Coronary artery (tissue), 2 donors: ENCODE data around the gene THAP4.
"Not testable (repeated sequence)": the region's sequence is repeated elsewhere in the genome, so short reads cannot be mapped to it uniquely, and the experiment has no call there.

Source experiments
- DNase-seq: peaks from one replicate; pipeline ENCODE4 v3.0.0-alpha.2; 2017; ENCODE audit warnings: low spot score
- H3K27ac ChIP-seq, 2 donors: fragments of 200-600 bp; sonication (generic); one replicate each; pipeline ENCODE4 v1.5.1; 2016 to 2019
- H3K4me3 ChIP-seq: fragments of 200-600 bp; sonication (generic); 2 replicates; pipeline ENCODE4 v1.5.1; 2016; ENCODE audit warnings: mild to moderate bottlenecking, moderate library complexity
- TF ChIP-seq, protein P1 (sequence below): fragments of 200-600 bp; sonication (generic); IDR thresholded peaks from one replicate; pipeline ENCODE4 v1.5.1; 2019; ENCODE audit warnings: antibody characterized with exemption

The THAP4 gene

GRCh38 chr2:241579281-241579680 lies 57.7 kb downstream of the THAP4 start:
- Histone ChIP-seq H3K4me3 (no peak overlapping the region), H3K27ac (no peak overlapping the region)
- TF ChIP-seq, protein P1, sequence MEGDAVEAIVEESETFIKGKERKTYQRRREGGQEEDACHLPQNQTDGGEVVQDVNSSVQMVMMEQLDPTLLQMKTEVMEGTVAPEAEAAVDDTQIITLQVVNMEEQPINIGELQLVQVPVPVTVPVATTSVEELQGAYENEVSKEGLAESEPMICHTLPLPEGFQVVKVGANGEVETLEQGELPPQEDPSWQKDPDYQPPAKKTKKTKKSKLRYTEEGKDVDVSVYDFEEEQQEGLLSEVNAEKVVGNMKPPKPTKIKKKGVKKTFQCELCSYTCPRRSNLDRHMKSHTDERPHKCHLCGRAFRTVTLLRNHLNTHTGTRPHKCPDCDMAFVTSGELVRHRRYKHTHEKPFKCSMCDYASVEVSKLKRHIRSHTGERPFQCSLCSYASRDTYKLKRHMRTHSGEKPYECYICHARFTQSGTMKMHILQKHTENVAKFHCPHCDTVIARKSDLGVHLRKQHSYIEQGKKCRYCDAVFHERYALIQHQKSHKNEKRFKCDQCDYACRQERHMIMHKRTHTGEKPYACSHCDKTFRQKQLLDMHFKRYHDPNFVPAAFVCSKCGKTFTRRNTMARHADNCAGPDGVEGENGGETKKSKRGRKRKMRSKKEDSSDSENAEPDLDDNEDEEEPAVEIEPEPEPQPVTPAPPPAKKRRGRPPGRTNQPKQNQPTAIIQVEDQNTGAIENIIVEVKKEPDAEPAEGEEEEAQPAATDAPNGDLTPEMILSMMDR = no peak
- no peak for DNase-seq

- TF ChIP-seq, protein P1 = no peak
- no peak for DNase-seq
- H3K4me3 ChIP-seq = no peak overlapping the region
- no peak overlapping the region for H3K27ac ChIP-seq
Measured at GRCh38 chr2:241577413-241578122, 59.4 kb downstream of the THAP4 start.

DNA sequence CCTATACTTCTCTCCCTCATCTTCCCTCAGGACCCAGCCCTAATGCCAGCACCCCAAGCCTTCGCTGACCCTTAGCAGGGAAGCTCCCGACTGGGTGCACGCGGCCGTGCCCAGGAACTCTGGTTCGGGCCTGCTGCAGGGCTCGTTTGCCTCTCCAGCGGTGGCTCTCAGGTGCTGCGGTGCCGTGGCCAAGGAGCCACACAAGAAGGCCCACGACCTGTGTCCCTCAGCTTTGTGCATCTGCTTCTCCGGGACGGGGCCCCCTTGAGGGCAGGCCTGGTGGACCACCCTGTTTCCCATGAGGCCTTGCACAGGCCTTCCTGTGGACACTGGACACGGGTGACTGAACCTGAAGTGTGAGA lies 60.7 kb downstream of the THAP4 start:
- H3K27ac ChIP-seq = no peak overlapping the region
- peak; percentile 62 for DNase-seq
- TF ChIP-seq, protein P1 = no peak

DNA sequence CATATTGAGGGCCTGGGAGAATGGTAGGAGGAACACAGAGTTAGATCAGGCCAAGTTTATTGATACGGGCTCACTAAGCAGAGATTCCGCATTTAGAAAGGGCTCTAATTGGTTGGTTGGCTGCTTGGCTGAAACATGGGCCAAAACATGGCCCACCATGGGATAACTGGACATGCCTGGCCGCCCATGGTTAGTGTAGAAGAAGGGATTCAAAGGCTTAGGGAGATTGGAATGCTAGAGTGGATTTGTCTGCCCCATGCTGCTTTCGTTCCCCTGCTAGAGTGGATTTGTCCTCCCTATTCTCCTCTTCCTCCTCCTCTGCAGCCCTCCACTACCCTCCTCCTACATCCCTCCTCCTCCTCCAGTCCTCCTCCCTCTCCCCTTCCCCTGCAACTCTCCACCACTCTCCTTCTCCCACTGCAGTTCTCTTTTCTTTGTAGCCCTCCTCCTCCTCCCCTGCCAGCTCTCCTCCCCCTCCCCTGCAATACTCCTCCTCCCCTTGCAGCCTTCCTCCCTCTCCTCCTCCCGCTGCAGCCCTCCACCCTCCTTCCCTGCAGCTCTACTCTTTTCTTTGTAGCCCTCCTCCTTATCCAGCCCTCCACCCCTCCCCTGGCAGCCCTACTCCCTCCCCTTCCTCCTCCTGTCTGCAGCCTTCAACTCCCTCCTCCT lies 61.2 kb downstream of the THAP4 start:
- TF ChIP-seq, protein P1 = no peak
- Histone ChIP-seq H3K4me3 (no peak overlapping the region), H3K27ac (no peak overlapping the region)
- no peak for DNase-seq

More for the DNA sequence above, 60.7 kb downstream of the THAP4 start:
- no peak overlapping the region for H3K4me3 ChIP-seq

DNA sequence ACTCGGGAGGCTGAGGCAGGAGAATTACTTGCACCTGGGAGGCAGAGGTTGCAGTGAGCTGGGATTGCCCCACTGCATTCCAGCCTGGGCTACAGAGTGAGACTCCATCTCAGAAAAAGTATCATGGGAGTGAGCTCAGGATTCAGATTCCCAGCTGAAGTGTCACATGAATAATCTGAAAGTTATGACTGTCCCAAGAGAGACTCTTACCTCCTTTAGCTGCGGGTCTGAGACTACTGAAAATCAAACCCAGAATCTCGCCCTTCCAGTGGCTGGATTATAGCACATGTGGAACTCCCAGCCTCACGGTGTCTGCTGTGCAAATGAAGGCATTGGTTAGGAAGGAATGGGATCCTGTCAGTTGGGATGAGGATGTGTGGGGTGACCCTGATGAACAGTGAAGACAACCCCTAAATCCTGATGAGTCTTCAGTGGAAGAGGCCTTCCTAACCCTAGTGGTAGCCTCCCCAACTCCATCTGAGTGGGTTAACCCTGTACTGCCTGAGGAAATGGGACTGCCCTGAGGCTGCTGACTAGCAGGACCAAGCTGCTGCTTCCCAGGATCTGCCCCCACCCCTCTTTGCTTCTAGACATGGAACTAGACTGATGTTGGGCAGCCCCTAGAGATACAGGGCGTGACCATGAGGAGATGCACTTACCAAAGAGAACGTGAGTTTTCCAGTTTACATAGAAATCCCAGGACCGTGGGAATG lies 61.9 kb downstream of the THAP4 start:
- TF ChIP-seq, protein P1 = no peak
- DNase-seq = no peak
- no peak overlapping the region for H3K4me3 ChIP-seq

DNA sequence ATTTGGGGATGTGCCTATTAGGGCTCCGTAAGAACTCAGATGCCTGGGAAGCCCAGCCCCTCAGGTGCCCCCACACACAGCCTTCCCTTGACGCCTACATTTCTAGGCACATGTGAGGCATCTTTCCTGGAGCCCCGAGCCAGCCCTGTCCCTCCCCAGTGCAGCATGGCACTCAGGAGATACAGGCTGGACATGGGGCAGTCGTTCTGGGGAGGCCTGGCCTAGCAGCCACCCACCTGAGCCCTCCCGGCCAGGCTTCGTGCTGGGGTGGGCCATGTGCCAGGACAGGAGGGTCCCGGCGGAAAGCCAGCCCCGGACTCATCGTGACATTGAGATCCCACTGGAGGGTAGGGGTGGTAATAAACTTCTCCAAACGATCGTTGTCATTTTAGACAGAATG lies 63.2 kb downstream of the THAP4 start:
- H3K27ac ChIP-seq = no peak overlapping the region
- TF ChIP-seq, protein P1 = no peak
- no peak overlapping the region for H3K4me3 ChIP-seq
- DNase-seq = no peak

More for the DNA sequence above, 61.9 kb downstream of the THAP4 start:
- H3K27ac ChIP-seq = no peak overlapping the region

- DNase-seq, H3K4me3 ChIP-seq, H3K27ac ChIP-seq: not testable (repeated sequence)
Measured at GRCh38 chr2:241572915-241573651, 63.9 kb downstream of the THAP4 start.
